ENCODE data around the gene GDAP2. TPM values are rescaled to one million over a fixed set of nuclear protein-coding genes. Genes with fewer than 3 reads are reported as not detected.

Gene GDAP2
- total and polyA plus RNA-seq, 2 of the 4 experiments (the other 2 are of a cell fraction), result 5.4 to 27.1 TPM

DNA sequence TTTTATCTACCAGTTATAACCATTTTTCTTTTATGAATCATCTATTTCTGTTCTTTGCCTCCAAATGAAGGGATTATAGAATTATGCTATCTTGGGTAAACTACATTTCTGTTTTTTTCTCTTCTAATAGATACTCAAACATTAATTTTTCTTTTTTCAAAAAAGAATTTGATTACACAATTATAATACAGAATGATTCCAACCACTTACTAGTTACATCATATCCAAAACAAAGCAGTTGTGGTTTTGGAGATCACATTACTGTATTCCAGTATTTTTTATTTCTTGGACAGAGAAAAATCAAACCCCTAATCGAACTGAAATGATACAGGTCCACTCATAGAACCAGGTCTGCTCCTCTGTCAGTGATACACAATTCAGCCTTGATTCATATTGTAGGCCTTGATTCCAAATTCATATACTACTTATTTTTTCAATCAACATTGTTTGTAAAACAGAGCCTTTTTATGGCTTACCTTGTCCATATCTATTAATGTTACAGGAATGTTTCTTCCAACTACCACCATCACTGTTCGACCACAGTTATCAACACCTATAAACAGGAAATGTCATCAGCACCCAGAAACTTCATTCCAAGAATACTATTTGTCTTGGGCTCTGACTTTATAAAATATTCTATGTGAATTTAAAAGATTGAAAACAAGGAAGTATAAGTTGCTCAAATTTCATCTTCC, 43.2 kb downstream of the GDAP2 start:
- TF ChIP-seq POLR2A (IDR thresholded peaks at IDR 0.05; ENCODE audit: low read depth, low read length) (no peak), RAD21 (IDR thresholded peaks at IDR 0.05; ENCODE audit: low read length) (no peak), CEBPB (IDR thresholded peaks at IDR 0.05; ENCODE audit: low read depth, low read length) (peak; percentile 73), MXI1 (IDR thresholded peaks at IDR 0.05; ENCODE audit: borderline replicate concordance, low read depth, low read length) (no peak)
- ChIA-PET CTCF (no interaction called here), POLR2A (ENCODE audit: unreplicated experiment) (no interaction called here)
- BruUV-seq (replicated peaks), result no TSS peak
- H4K5ac ChIP-seq (ENCODE audit: low read depth, low read length), result no peak overlapping the region
- intact Hi-C loops (cut with micrococcal nuclease), result no loop called here
- H2AK5ac ChIP-seq (ENCODE audit: low read depth, low read length), result peak overlapping the region; percentile 91; the same call in 1 of the 2 replicates
- peak overlapping the region; percentile 98 for H2BK120ac ChIP-seq (ENCODE audit: low read depth, low read length)
- no peak overlapping the region for H2AFZ ChIP-seq (replicated peaks; ENCODE audit: low read length, poor library complexity)
- ATAC-seq (ENCODE audit: low read depth) (peak; percentile 68), DNase-seq (peak; percentile 77)
- H3K79me1 ChIP-seq (ENCODE audit: low read depth in 1 of 2, low read length in 2 of 2), result peaks cover 6 to 30% of the 10 kb centered on the region in 2 experiments
- H3K36me3 ChIP-seq (ENCODE audit: control insufficient read depth, insufficient read depth, low read length), result peaks cover 5% of the 10 kb centered on the region
- WGBS, 2 experiments (ENCODE audit: extremely low coverage in 2 of 2, insufficient read length in 1 of 2), result no CpG with 5 or more reads among the region's 2 CpGs
- H3K4me1 ChIP-seq (ENCODE audit: control insufficient read depth, insufficient read depth, low read length), result peaks cover 12% of the 10 kb centered on the region
- peak overlapping the region; percentile 94 for H3K4ac ChIP-seq (ENCODE audit: low read depth, low read length)
- peak overlapping the region; percentile 89 for H3K56ac ChIP-seq (ENCODE audit: extremely low read depth, insufficient read depth, low read length)
- H3K18ac ChIP-seq (ENCODE audit: low read depth, low read length), result peak overlapping the region; percentile 94; the same call in 1 of the 2 replicates
- peak overlapping the region; percentile 85 for H4K91ac ChIP-seq (ENCODE audit: insufficient read depth, low read depth, low read length)
- dilution Hi-C loops (cut with HindIII; ENCODE audit: low sequenced_read_pairs, unreplicated experiment), result no loop called here
- no peaks in the 10 kb centered on the region for H3K9me3 ChIP-seq (ENCODE audit: control insufficient read depth, insufficient read depth, low read length)
- H3K14ac ChIP-seq (replicated peaks; ENCODE audit: low read depth, low read length), result peak overlapping the region; percentile 91
- no peak overlapping the region for H3K9ac ChIP-seq (ENCODE audit: low read depth, low read length)
- 0 out of 3 replicates have a peak overlapping the region, but pooled peaks have one; percentile 87 for H2BK15ac ChIP-seq (ENCODE audit: low read depth, low read length)
- in situ Hi-C loops (cut with MboI; ENCODE audit: low sequenced_read_pairs), result loop anchor here (25.0 kb wide), 1 partner anchor 124 kb away; no protein-coding TSS in a partner anchor
- no peak overlapping the region for H3K4me3 ChIP-seq (ENCODE audit: insufficient read depth, low read depth, low read length)
- H4K20me1 ChIP-seq (ENCODE audit: insufficient read depth, low read length), result no peaks in the 10 kb centered on the region
- peak overlapping the region; percentile 93 for H3K23ac ChIP-seq (ENCODE audit: low read depth, low read length)
- no peak overlapping the region for H2AK9ac ChIP-seq (replicated peaks; ENCODE audit: low read depth, low read length, poor library complexity)
- peak overlapping the region; percentile 98 for H2BK5ac ChIP-seq (ENCODE audit: low read depth, low read length, poor library complexity, severe bottlenecking)
- H4K8ac ChIP-seq (ENCODE audit: low read depth in 2 of 2, low read length in 2 of 2), result peak overlapping the region; percentile 88 to 96; a peak in 3 of 4 replicates
- H2BK20ac ChIP-seq (ENCODE audit: low read depth, low read length), result peak overlapping the region; percentile 96; the same call in 1 of the 2 replicates
- peak overlapping the region; percentile 38; the same call in 1 of the 2 replicates for H3K4me2 ChIP-seq (ENCODE audit: low read depth, low read length)
- H3K27me3 ChIP-seq (ENCODE audit: control insufficient read depth, insufficient read depth, low read length), result no peaks in the 10 kb centered on the region
- H3K27ac ChIP-seq (ENCODE audit: insufficient read depth, low read length), result peak overlapping the region; percentile 95; the same call in 1 of the 2 replicates
- peaks cover 8% of the 10 kb centered on the region; the same call in 1 of the 2 replicates for H3K9me1 ChIP-seq (ENCODE audit: insufficient read depth, low read length)
